ENCODE results near the gene CDC45. TPM values are rescaled to one million over a fixed set of nuclear protein-coding genes. Genes with fewer than 3 reads are reported as not detected.

Gene CDC45
- total and polyA plus RNA-seq, 11 donors: 0.15 to 3.1 (median 0.32) TPM; not detected in 4

DNA sequence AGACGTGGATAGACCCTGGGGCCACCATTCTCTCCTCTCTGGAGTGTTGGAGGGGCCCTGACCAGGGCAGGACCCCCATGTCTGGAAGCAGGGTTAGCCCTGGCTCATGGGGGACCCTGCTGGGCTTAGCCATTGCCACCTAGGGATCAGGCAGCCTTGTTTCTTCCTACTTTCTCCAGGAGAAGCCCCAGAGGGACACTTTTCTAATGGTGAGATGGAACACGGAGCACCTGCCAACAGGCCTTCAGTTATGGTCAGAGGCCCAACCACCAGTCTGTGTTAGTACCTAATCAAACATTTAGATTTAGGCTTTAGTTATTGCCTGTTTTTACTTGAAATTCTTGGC lies 30.3 kb upstream of the CDC45 start:
- intact Hi-C loops (cut with DNase I): loop anchor here in 2 of 10 donors (2.0 to 10.0 kb wide), 2 partner anchors 27 to 155 kb away; partner anchors contain the start of gene CLTCL1 (in 1 of the 2)
- 71 to 88% (median 78%) methylated on average over 2 of the region's 2 CpGs for WGBS, 4 donors

DNA sequence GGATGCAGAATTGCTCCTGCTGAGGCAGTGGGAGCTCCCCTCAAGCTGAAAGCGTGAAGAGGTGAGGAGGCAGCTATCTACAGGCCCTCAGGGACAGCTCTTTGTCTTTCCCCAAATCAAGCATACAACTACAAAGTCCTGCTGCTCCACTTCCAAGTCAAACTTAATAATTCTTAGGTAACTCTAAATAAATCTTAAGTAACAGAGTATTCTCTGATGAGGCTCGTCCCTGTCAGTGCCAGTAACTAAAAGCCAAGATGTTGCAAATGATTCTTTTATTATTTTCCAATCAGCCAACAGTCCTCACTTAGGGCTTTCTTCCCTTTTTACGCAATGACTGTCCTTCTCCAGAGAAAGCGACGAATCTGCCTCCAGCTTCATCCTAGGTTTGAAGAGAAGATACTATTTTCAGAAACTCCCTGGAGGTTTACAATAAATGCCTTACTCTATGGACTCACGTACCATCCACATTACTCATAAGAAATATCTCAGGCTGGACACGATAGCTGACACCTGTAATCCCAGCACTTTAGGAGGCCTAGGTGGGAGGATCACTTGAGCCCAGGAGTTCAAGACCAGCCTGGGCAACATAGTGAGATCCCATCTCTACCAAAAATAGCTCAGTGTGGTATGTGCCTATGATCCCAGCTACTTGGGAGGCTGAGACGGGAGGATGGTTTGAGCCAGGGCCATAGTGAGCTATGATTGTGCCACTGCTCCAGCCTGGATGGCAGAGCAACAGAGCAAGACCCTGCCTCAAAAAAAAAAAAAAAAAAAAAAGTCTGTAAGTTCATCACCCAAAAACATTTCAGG lies 29.2 kb upstream of the CDC45 start:
- H3K36me3 ChIP-seq: peaks cover 0 to 63% (median 54%) of the 10 kb centered on the region in 9 donors
- H3K27ac ChIP-seq: no peak overlapping the region
- intact Hi-C loops (cut with DNase I): loop anchor here in 2 of 10 donors (5.0 to 10.0 kb wide), 2 partner anchors 48 to 266 kb away; no protein-coding TSS in a partner anchor
- peaks cover 0 to 29% (median 21%) of the 10 kb centered on the region in 12 donors for H3K4me1 ChIP-seq
- TF ChIP-seq, protein P1, sequence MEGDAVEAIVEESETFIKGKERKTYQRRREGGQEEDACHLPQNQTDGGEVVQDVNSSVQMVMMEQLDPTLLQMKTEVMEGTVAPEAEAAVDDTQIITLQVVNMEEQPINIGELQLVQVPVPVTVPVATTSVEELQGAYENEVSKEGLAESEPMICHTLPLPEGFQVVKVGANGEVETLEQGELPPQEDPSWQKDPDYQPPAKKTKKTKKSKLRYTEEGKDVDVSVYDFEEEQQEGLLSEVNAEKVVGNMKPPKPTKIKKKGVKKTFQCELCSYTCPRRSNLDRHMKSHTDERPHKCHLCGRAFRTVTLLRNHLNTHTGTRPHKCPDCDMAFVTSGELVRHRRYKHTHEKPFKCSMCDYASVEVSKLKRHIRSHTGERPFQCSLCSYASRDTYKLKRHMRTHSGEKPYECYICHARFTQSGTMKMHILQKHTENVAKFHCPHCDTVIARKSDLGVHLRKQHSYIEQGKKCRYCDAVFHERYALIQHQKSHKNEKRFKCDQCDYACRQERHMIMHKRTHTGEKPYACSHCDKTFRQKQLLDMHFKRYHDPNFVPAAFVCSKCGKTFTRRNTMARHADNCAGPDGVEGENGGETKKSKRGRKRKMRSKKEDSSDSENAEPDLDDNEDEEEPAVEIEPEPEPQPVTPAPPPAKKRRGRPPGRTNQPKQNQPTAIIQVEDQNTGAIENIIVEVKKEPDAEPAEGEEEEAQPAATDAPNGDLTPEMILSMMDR (IDR thresholded peaks at IDR 0.05): no peak
- TF ChIP-seq POLR2A (IDR thresholded peaks at IDR 0.05): no peak
- no peak overlapping the region for H3K4me3 ChIP-seq
- DNase-seq (no peak), ATAC-seq (no peak)
- H3K27me3 ChIP-seq: no peaks in the 10 kb centered on the region
- no peaks in the 10 kb centered on the region for H3K9me3 ChIP-seq
- 79 to 89% (median 87%) methylated on average over 8 of the region's 8 CpGs for WGBS, 4 donors

More for the DNA sequence above, 30.3 kb upstream of the CDC45 start:
- Histone ChIP-seq H3K27me3 (no peaks in the 10 kb centered on the region), H3K4me1 (peaks cover 2 to 41% (median 31%) of the 10 kb centered on the region in 12 donors), H3K4me3 (no peak overlapping the region), H3K9me3 (no peaks in the 10 kb centered on the region), H3K27ac (no peak overlapping the region), H3K36me3 (peaks cover 0 to 54% (median 46%) of the 10 kb centered on the region in 9 donors)
- TF ChIP-seq, protein P1 (IDR thresholded peaks at IDR 0.05): no peak
- TF ChIP-seq POLR2A (IDR thresholded peaks at IDR 0.05): no peak
- DNase-seq (no peak), ATAC-seq (no peak)

- Histone ChIP-seq H3K27me3 (no peaks in the 10 kb centered on the region), H3K36me3 (peaks cover 4 to 73% (median 64%) of the 10 kb centered on the region in 9 donors), H3K27ac (no peak overlapping the region), H3K4me3 (no peak overlapping the region), H3K4me1 (peaks cover 0 to 19% (median 12%) of the 10 kb centered on the region in 12 donors), H3K9me3 (no peaks in the 10 kb centered on the region)
- 94 to 97% (median 96%) methylated on average over 4 of the region's 4 CpGs for WGBS, 4 donors
- no peak for DNase-seq
- no peak for ATAC-seq
- no peak for TF ChIP-seq POLR2A (IDR thresholded peaks at IDR 0.05)
- TF ChIP-seq, protein P1 (IDR thresholded peaks at IDR 0.05): no peak
- intact Hi-C loops (cut with DNase I): loop anchor here in 2 of 10 donors (5.0 to 10.0 kb wide), 2 partner anchors 49 to 267 kb away; no protein-coding TSS in a partner anchor
Observed at GRCh38 chr22:19451570-19451969, 28.1 kb upstream of the CDC45 start.

- intact Hi-C loops (cut with DNase I): loop anchor here in 2 of 10 donors (5.0 to 10.0 kb wide), 2 partner anchors 51 to 269 kb away; no protein-coding TSS in a partner anchor
- no peak for ATAC-seq
- H3K36me3 ChIP-seq: peaks cover 5 to 94% (median 85%) of the 10 kb centered on the region in 9 donors
- H3K4me1 ChIP-seq: peaks cover 0 to 5% (median under 1%) of the 10 kb centered on the region in 12 donors
- no peaks in the 10 kb centered on the region for H3K27me3 ChIP-seq
- H3K4me3 ChIP-seq: no peak overlapping the region
- no peaks in the 10 kb centered on the region for H3K9me3 ChIP-seq
- 78 to 98% (median 95%) methylated on average over 5 of the region's 5 CpGs for WGBS, 4 donors
- no peak for DNase-seq
- TF ChIP-seq, protein P1 (IDR thresholded peaks at IDR 0.05): no peak
- TF ChIP-seq POLR2A (IDR thresholded peaks at IDR 0.05): no peak
- H3K27ac ChIP-seq: no peak overlapping the region
Observed at GRCh38 chr22:19453718-19454117, 26.0 kb upstream of the CDC45 start.
